HG03103 (cell line): ENCODE data around the gene WDR26.
"Not testable (repeated sequence)": the region's sequence is repeated elsewhere in the genome, so short reads cannot be mapped to it uniquely, and the experiment has no call there.

Experiments
- ATAC-seq: cut with Tn5 transposase; IDR thresholded peaks from one replicate; pipeline ENCODE4 v1.9.1; 2021; ENCODE audit warnings: low read depth; ENCODE audit not compliant: unreplicated experiment

The WDR26 gene

DNA sequence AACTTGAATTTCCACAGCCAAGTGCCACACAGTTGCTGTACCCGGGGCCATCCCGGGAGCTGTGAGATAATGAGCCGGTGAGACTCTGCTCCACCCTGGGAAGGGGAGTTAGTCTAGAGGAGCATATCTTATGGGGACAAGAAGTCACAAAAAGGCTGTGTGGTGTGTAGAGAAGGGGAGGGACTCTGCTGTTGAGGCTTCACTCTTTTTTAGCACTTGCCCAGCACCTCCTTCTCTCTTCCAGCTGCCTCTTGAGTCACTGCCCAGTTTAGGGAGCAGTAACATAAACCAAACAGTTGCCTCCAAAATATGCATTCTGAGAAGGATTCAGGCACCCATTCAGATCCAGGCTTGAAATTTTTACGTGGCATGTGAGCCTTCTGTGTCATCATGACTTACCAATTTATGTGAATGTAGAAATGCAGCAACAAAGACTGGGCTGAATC is 744 bp upstream of the WDR26 start:
- ATAC-seq, result peak; percentile 8

DNA sequence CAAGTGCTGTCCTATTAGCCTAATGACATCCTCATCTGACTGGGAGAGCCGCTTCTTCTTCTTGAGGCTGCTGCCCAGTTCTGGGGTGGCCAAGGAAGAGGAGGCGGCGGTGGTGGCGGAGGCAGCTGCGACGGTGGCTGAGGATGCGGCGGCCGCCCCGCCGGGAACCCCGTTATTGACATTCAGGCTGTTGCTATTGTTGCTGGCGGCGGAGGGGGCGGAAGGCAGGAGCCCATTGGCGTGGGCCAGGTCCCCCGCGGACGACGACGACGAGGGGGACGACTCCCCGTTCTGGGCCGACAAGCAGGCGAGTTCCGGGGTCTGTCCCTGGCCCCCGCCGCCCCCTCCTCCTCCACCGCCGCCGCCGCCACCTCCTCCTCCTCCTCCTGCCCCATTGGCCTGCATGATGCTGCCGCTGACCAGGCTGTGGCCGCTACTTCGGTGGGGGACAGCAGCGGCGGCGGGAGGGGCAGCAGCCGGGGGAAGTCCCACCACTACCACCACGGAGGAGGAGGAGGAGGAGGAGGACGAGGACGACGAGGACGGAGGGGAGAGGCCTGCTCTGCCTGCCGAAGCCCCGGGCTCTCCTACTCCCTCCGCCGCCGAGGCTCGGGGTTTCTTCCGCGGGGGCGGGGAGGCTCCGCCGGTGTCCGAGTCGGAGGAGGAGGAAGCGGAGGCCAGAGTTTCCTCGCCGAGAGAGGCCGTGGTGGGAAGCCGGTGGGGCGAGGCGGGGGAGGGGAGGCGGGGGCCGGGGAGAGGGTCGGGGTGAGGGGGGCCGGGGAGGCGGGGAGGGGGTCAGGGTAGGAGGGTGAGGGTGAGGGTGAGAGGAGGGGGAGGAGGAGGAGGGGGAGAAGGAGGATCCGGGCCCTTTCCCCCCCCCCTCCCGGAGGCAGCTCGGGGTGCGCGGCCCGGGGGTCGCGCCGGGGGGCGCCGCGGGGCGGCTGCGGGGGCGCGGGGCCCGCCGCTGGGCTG is 610 bp downstream of the WDR26 start:
- ATAC-seq, result no peak

DNA sequence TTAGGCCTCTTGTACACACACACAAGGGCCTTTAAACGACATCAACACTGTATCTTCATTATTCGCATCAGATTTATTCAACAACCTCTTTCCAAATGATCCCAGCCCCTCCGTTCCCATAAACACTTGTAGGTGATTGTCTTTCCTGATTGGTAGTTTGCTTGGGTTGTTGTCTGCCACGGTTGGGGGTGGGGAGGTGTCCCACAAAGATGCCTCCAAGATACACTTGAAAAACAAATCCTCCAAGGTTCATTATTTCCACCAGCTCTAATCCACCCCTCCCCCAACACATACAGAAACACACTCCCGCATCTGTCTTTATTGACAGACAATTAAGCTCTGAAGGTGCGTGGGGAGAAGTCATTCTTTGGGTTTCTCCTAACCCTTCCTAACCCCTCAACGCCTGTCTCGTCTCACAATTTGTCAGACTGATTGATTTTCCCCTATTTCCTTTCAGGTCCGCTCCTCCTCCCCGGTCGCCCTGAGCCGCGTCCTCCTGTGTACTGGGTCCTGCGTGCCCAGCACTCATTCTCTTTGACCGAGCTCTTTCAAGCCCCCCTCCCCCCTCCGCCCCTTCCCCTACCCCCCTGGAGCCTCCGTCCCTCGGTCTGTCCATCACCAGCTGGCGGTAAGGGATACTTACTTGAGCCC is 1.4 kb downstream of the WDR26 start:
- no peak for ATAC-seq

DNA sequence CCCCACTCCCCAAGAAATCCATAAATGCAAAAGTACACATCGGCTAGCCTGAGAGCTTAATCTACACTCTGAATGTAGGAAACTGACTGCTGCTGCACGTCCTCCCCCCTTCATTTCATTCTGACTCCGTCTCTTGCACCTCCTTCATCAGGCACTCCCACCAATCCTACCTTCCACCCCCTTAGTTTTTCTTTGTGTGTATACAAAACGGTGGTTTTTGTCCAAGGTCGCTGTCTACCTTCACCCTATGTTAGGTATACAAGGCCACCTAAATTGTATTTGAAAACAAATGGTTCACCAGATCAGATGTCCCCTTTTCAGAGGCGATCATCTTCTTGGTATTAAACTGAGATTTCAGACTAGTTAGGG is 1.9 kb downstream of the WDR26 start:
- no peak for ATAC-seq

DNA sequence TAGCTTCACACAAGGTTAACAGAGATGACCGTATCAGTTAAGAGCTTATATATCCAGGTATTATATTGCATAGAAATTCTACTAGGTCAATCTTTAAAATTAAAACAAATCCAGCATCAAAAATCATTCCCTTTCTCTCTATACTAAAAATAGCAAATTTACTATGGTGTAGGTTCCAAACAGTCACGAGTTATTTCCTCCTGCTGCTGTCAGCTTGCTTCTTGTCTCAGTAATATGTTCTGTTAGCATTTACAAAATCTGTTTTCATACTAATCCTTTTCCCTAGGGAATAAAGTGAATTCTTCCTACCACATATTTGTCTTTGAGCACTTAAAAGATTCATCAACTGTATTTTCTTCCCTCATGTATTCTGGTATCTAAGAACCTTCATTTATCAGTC is 2.5 kb downstream of the WDR26 start:
- ATAC-seq, result no peak

DNA sequence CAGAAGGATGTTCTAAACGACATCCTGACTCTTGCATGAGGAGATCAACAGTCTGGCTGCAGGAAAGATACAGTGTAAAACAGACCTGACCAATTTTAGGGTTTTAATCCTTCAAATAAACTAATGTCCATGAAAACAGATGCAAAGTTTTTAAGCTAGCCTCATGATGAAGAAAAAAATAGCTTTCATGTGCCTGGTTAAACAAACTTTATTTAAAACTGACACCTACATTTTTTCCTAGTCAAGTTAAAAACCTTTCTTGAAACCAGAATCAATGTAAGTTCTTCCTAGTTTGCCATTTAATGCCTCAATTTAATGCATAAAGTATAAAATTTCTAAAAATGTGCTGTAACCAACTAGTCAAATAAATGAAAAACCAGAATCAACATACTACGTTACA is 2.9 kb downstream of the WDR26 start:
- no peak for ATAC-seq

DNA sequence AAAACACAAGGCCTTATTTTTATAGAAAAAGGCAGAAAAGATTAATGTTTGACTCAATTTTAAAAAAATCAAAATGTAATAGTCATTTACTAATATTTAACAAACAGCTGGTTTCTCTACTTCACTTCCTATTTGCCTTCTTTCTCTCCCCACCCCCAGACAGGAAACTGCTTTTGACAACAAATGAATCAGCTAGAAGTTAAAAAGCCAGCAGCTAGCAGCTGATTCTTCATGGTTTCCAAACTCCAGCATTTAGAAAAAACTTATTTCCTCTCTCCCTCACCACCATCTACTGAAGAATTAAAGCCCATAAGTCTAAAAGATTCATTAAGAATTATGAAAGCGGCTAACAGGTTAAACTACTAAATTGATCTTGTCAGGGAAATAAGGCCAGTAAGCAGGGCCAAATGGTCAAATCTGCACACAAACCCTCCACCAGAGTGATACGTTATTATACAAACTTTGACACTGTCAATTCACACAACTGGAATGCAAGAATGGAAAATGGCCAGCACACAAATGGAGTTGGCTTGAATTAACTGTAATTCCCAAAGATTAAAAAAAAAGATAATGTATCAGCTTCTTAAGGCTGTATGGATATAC is 4.0 kb downstream of the WDR26 start:
- ATAC-seq, result peak; percentile 27

DNA sequence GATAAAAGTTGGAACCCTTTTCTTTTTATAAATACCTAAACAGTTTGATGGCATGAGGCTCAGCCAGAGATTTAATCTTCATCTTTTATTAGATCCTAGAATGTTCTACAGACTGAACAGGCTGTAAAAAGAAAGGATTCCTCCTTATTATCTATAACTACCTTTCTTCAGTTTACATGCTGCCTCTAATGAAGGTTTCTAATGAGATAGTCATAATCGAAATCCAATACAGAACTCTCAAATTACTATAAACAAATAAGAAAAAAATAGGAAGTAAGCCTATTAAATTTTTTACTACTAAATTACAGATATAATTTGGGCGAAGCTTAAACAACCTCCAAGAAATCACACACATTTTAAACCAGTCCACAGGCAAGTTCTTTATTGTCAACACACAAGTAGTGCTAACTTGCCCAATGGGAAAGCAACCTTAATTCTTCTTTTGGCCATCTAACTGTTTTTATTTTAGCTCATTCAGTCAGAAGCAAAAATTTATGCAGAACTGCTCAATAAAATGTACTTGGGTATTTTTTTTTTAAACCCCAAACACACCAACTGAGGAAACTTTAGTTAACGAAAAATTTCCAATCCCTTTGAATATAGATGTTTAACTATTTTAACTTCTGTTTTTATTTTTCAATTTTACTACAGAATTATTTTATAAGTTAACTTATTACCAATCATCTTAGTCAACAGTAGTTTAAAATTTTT is 4.8 kb downstream of the WDR26 start:
- no peak for ATAC-seq

DNA sequence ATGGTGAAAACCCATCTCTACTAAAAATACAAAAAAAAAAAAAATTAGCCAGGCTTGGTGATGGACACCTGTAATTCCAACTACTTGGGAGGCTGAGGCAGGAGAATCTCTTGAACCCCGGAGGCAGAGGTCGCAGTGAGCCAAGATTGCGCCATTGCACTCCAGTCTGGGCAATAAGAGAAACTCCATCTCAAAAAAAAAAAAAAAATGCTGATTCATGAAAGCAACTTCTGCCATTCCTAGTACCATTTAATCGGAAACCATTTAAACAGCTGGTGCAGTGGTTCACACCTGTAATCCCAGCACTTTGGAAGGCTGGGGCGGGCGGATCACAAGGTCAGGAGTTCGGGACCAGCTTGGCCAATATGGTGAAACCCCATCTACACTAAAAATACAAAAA is 5.9 kb downstream of the WDR26 start:
- not testable (repeated sequence) for ATAC-seq

DNA sequence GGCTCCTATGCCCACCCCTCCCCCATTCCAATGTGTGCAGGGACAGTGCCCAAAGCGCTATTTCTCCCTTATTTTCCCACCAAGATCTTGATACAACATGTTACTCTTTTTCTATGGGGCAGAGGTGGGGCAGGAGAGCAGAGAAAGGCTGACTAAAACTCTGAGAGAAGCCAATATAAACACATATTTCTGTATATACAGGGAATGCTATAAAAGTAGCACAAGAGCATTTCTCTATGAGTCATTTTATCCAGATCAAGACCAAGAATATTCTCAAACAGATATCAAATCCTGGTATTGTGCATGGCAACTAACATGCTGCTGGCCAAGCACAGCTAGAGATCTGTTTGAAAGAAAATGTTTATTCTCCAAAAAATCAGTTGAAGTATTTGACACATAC is 7.3 kb downstream of the WDR26 start:
- ATAC-seq, result no peak

DNA sequence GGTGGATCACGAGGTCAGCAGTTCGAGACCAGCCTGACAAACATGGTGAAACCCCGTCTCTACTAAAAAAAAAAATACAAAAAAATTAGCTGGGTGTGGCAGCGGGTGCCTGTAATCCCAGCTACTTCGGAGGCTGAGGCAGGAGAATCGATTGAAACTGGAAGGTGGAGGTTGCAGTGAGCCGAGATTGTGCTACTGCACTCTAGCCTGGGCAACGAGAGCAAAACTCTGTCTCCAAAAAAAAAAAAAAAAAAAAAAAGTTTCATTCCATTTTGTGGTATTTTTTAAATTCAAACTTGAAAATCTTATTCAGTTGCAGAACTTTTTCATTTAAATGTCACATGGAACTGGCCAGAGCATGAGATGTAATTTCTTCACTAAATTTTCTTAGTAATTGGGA is 7.7 kb downstream of the WDR26 start:
- not testable (repeated sequence) for ATAC-seq

DNA sequence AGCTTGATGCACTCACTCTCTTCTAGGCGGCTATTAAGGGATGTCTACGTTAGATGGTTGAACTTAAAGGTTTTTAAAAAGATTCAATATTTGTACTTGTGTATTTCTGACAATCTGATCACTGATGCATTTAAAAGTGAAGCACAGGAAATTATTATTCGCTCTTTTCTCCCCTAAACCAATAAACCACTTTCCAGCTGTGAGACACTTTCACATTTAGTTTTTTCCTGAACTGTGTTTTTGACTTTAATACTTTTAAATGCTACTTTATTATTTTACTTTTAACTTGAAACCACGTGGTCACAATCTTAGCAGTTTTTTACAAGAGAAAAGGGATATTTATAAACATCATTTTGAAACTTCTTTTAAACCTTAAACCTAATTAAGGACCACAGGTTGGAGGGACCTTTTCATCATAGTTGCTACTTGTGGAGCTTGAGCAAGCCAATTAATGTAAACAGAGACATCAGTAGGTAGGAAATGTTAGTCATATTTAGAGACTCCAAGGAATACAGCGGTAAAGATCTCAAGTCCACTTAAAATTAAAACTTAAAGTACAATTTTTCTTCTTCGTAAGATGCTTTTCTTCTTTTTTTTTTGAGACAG is 9.2 kb downstream of the WDR26 start:
- ATAC-seq, result no peak

DNA sequence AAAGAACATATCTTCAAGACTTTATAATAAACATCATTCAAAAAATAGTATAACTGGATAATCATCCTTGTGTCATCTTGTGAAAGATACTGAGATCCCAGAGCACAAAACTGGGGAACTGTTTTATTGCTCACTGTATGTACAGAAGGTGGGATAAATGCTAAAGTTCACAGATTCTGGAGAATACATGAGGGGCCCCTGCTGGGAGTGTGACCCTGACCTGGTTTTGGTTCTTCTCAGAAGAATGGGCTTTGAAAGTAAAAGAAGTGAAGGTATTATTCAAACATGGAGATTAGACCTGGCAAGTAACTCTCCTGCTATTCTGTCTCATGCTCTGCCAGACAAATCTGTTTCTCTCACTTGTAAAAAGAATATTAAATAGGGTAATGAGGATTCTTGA is 14.5 kb downstream of the WDR26 start:
- no peak for ATAC-seq

DNA sequence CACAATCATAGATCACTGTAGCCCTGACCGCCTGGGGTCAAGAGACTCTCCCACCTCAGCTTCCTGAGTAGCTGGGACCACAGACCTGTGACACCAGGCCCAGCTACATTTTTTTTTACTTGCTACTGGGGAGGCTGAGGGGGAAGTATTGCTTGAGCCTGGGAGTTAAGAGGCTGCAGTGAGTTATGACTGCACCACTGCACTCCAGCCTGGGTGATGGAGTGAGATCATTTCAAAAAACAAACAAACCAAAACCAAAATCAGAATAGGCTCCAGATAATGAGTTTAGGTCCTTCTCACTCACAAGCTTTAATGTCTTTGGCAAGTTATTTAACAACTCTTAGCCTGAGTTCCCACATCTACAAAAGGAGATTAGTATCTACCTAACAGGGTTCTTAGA is 22.8 kb downstream of the WDR26 start:
- ATAC-seq, result no peak

DNA sequence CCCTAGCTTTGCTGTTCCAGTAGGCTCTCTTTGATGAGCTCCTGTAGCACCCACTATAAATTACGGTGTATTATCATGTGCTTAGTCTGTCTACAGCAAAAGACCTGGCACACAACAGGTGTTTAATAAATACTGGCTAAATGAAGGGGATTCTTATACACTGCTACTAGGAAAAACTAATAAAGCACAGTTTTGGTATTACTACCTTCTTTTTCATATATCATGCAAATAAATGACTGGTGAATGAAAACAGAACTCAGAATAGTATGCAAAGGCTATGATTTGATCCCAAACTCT is 26.4 kb downstream of the WDR26 start:
- ATAC-seq, result no peak

DNA sequence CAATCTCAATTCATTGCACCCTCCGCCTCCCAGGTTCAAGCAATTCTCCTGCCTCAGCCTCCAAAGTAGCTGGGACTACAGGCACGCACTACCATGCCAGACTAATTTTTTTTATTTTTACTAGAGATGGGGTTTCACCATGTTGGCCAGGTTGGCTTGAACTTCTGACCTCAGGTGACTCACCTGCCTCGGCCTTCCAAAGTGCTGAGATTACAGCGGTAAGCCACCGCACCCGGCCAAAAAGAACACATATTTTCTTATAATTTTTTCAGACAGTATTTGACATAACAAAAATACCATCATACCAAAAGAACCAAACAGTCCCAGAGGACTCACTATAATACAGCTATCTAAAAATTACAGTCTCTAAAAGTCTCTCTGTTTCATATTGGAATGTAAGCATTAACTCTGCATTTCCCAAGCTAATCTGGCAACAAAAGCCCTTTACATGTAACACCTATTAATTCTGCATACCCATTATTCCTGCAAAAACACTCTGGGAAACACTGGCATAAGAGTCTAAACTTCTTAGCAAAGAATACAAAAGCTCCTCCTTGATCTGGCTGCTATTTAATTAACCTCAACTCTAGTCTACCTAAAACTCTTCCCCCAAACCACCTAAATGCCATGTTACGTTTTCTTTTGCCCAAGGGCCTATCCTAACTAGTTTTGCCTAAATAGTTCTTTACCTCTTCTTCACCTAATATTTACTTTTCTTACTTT is 26.9 kb downstream of the WDR26 start:
- no peak for ATAC-seq

DNA sequence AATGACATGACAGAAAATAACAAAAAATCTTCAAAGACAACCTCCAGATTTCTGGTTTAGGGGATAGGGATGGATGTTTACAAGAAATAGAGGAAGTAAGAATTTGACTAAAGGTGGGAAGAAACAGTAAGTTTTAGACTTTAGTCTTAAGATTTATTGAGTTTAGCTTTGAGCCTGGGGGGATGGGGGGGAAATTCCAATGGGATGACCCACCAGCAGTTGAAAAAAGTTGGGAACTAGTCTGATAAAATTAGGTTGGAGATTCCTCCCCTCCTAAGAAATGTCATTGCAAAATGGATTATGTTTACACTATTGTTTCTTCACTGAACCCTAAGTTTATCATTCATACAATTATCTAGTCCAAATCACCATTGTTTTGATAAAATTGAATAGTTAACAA is 28.4 kb downstream of the WDR26 start:
- no peak for ATAC-seq

DNA sequence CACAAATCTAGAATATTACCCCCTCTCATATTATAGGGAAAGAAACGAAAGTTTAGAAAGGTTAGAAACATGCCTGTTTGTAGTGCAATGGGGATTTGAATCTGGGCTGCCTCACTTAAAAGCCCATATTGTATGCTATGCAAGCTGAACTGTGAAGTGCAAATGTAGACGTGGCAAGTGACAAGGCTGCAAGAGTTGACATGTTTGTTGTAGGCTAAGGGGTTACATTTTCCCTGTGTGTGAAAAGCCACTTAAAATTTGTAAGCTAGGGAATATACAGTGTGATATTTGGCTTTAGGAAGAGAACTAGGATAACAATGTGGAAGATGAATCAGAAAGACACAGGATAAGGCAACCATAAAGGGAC is 29.0 kb downstream of the WDR26 start:
- ATAC-seq, result no peak

DNA sequence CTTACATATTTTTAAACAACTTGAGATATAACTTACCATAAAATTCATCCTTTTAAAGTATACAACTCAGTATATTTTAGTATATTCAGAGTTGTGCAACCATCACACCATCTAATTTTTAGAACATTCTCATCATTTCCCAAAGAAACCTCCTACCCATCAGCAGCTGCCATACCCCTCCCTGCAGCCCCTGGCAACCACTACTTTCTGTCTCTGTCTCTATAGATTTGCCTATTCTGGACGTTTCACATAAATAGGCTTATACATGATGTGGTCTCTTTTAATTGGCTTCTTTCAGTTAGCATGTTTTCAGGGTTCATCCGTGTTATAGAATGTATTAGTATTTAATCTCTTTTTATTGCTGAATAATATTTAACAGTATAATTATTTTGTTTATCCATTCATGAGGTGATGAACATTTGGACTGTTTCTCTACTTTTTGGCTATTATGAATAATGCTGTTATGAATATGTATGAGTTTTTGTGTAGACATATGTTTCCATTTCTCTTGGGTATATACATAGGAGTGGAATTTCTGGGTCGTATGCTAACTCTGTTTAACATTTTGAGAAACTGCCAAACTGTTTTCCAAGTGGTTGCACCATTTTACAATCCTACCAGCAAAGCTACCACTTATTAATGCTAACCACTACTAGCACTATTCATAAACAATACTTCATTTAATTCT is 29.5 kb downstream of the WDR26 start:
- ATAC-seq, result no peak
